IPS-NIHi11 (cell line): Measurements from ENCODE around the gene APOD.

Experiments
- DNase-seq: peaks from one replicate; pipeline ENCODE4 v3.0.0; 2012; ENCODE audit warnings: mixed read lengths, low spot score

The APOD gene

DNA sequence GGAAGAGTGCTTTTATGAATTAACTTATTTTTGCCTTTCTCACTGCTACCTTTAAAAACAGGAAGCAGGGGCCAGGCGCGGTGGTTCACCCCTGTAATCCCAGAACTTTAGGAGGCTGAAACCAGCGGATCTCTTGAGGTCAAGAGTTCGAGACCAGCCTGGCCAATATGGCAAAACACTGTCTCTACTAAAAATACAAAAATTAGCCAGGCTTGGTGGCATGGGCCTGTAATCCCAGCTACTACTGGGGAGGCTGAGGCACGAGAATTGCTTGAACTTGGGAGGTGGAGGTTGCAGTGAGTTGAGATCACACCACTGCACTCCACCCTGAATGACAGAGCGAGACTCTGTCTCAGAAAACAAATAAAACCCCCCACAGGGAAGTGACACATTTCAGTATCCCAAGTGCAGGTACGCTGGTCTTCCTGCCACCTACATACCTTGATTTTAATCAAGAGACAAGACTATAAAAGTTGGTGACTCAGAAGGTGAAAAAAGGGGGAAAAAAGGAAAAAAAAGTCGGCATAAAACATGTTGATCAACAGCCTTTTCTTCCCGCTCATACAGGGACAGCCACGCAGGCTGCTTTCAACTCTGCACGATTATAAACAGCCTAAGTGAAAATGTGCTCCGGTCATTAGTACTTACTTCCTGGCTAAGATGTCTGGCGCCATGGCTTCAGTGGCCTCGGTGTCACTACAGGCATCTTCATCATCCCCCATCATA lies 59.4 kb downstream of the APOD start:
- no peak for DNase-seq

- peak; percentile 42 for DNase-seq
Observed at GRCh38 chr3:195522254-195523023, 61.3 kb downstream of the APOD start.
